Measurements from ENCODE around the gene C16orf96. TPM values are rescaled to one million over a fixed set of nuclear protein-coding genes. Genes with fewer than 3 reads are reported as not detected.

C16orf96 gene
- total RNA-seq, 6 donors from 2014 or later: 0.24 to 1.0 (median 0.46) TPM; not detected in 1

DNA sequence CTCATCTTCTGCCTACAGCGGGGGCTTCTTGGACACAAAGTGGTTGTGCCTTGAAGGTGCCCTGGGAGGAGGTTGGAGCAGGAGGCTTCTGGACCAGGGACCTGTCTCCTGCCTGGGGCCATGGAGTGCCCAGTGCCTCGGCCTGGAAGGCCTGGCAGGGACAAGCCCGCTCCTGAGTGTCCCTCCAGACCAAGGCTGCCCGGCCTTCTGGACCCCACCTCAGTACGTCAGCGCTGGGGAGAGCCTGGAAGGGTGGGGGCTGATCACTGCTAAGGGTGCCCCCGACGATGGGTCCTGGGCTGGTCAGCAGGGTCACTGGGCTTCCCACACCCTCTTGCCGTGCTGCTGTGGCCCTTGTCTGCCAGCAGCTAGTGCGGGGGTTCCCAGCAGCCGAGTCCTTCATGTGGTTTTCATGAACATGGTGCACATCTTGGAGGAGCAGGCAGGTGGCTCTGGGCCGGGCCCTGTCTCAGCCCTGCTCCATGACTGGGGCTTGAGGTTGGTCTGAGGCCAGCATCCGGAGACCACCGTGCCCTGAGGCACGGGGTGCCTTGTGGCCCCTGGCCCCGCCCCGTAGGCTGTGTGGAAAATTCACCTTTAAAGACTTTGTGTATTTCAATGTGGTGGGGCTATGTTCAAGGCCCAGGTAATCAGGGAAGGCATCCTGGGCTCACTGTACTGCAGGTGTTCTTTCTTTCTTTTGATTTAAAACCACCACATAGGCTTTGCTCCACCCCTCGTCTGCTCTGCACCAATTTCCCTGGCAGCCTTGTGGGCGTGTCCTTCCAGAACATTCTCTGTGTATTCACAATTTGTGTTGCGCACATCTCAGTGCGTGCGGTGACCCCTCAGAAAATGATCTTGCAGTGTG lies 90.9 kb downstream of the C16orf96 start:
- Histone ChIP-seq H3K27ac (no peak overlapping the region), H3K36me3 (peaks cover 3 to 46% (median 18%) of the 10 kb centered on the region in 4 donors), H3K9me3 (no peaks in the 10 kb centered on the region), H3K4me3 (no peak overlapping the region), H3K27me3 (no peaks in the 10 kb centered on the region), H3K4me1 (peaks cover 0 to 46% (median 22%) of the 10 kb centered on the region in 4 donors)
- 92 to 93% methylated on average over 20 to 22 of the region's 22 CpGs for WGBS, 2 donors
- no peak for TF ChIP-seq POLR2A (IDR thresholded peaks at IDR 0.05)
- no peak for TF ChIP-seq POLR2AphosphoS5 (IDR thresholded peaks at IDR 0.05)
- TF ChIP-seq, protein P1, sequence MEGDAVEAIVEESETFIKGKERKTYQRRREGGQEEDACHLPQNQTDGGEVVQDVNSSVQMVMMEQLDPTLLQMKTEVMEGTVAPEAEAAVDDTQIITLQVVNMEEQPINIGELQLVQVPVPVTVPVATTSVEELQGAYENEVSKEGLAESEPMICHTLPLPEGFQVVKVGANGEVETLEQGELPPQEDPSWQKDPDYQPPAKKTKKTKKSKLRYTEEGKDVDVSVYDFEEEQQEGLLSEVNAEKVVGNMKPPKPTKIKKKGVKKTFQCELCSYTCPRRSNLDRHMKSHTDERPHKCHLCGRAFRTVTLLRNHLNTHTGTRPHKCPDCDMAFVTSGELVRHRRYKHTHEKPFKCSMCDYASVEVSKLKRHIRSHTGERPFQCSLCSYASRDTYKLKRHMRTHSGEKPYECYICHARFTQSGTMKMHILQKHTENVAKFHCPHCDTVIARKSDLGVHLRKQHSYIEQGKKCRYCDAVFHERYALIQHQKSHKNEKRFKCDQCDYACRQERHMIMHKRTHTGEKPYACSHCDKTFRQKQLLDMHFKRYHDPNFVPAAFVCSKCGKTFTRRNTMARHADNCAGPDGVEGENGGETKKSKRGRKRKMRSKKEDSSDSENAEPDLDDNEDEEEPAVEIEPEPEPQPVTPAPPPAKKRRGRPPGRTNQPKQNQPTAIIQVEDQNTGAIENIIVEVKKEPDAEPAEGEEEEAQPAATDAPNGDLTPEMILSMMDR (IDR thresholded peaks at IDR 0.05): no peak
- TF ChIP-seq EP300 (IDR thresholded peaks at IDR 0.05): no peak
- DNase-seq (peak in 1 of 2 donors; percentile 54), ATAC-seq (ENCODE audit: low FRiP score in 2 of 2) (no peak)

GRCh38 chr16:4647644-4647980 lies 91.5 kb downstream of the C16orf96 start:
- no peaks in the 10 kb centered on the region for H3K27me3 ChIP-seq
- TF ChIP-seq, protein P1 (IDR thresholded peaks at IDR 0.05): no peak
- TF ChIP-seq POLR2A (IDR thresholded peaks at IDR 0.05) (no peak), EP300 (IDR thresholded peaks at IDR 0.05) (no peak), POLR2AphosphoS5 (IDR thresholded peaks at IDR 0.05) (no peak)
- H3K4me3 ChIP-seq: no peak overlapping the region
- ATAC-seq (ENCODE audit: low FRiP score in 2 of 2): no peak
- no peak overlapping the region for H3K27ac ChIP-seq
- H3K36me3 ChIP-seq: peaks cover 6 to 52% (median 24%) of the 10 kb centered on the region in 4 donors
- no peaks in the 10 kb centered on the region for H3K9me3 ChIP-seq
- DNase-seq: no peak
- WGBS, 2 donors: 98 to 99% methylated on average over 8 of the region's 8 CpGs
- H3K4me1 ChIP-seq: peaks cover 1 to 46% (median 25%) of the 10 kb centered on the region in 4 donors

- TF ChIP-seq EP300 (IDR thresholded peaks at IDR 0.05): no peak
- no peak for TF ChIP-seq POLR2A (IDR thresholded peaks at IDR 0.05)
- TF ChIP-seq POLR2AphosphoS5 (IDR thresholded peaks at IDR 0.05): no peak
- TF ChIP-seq, protein P1 (IDR thresholded peaks at IDR 0.05): no peak
- Histone ChIP-seq H3K27me3 (no peaks in the 10 kb centered on the region), H3K27ac (no peak overlapping the region), H3K4me1 (peaks cover 4 to 54% (median 33%) of the 10 kb centered on the region in 4 donors), H3K9me3 (no peaks in the 10 kb centered on the region), H3K36me3 (peaks cover 8 to 61% (median 30%) of the 10 kb centered on the region in 4 donors), H3K4me3 (no peak overlapping the region)
- WGBS, 2 donors: 91 to 96% methylated on average over 10 to 12 of the region's 13 CpGs
- ATAC-seq (ENCODE audit: low FRiP score in 2 of 2) (no peak), DNase-seq (peak in 1 of 2 donors; percentile 38)
These were observed 92.8 kb downstream of the C16orf96 start for GRCh38 chr16:4648917-4649316.

GRCh38 chr16:4649744-4650442 lies 93.8 kb downstream of the C16orf96 start:
- peaks cover 8 to 69% (median 34%) of the 10 kb centered on the region in 4 donors for H3K36me3 ChIP-seq

More at GRCh38 chr16:4649744-4650442, 93.8 kb downstream of the C16orf96 start:
- no peaks in the 10 kb centered on the region for H3K27me3 ChIP-seq
- H3K27ac ChIP-seq: peak overlapping the region in 2 of 4 donors; percentile 26 to 33
- 81 to 85% methylated on average over 16 to 25 of the region's 25 CpGs for WGBS, 2 donors
- no peak for TF ChIP-seq EP300 (IDR thresholded peaks at IDR 0.05)
- TF ChIP-seq, protein P1 (IDR thresholded peaks at IDR 0.05): no peak
- TF ChIP-seq POLR2AphosphoS5 (IDR thresholded peaks at IDR 0.05): no peak
- no peak for TF ChIP-seq POLR2A (IDR thresholded peaks at IDR 0.05)
- peak in 1 of 2 donors; percentile 41 for DNase-seq
- ATAC-seq (ENCODE audit: low FRiP score in 2 of 2): no peak
- H3K9me3 ChIP-seq: no peaks in the 10 kb centered on the region
- no peak overlapping the region for H3K4me3 ChIP-seq
- peaks cover 4 to 64% (median 37%) of the 10 kb centered on the region in 4 donors for H3K4me1 ChIP-seq

Small RNA genes within 50 kb of the gene (small RNA-seq; reads per million reads assigned to genes)
- gene RN7SL850P: 0 reads per million in 4 donors

Other genes starting within 250 kb of the C16orf96 start
- 10 to 100 TPM; 10.5 to 35.2 (median 22.6) TPM for gene GLIS2, start 240.3 kb upstream of the C16orf96 start, total RNA-seq
- gene PAM16, start 205.0 kb upstream of the C16orf96 start, total RNA-seq: 10 to 100 TPM; 45.5 to 71.8 (median 62.6) TPM
- 10 to 100 TPM; 11.4 to 40.6 (median 30.2) TPM for gene VASN, start 184.5 kb upstream of the C16orf96 start, total RNA-seq
- gene CORO7, start 139.7 kb upstream of the C16orf96 start, total RNA-seq: 100 to 1,000 TPM in 2 of 6 donors, 10 to 100 TPM in 4; 42.9 to 235 (median 69.0) TPM
- gene DNAJA3, start 130.5 kb upstream of the C16orf96 start, total RNA-seq: 10 to 100 TPM; 31.2 to 61.8 (median 36.6) TPM
- gene NMRAL1, start 81.7 kb upstream of the C16orf96 start, total RNA-seq: 10 to 100 TPM; 34.4 to 80.7 (median 43.3) TPM
- 10 to 100 TPM; 22.0 to 93.9 (median 53.8) TPM for gene HMOX2, start 79.9 kb upstream of the C16orf96 start, total RNA-seq
- 10 to 100 TPM in 5 of 6 donors, 1 to 10 TPM in 1; 7.3 to 27.0 (median 21.9) TPM for gene CDIP1, start 17.6 kb upstream of the C16orf96 start, total RNA-seq
- gene UBALD1, start 58.5 kb downstream of the C16orf96 start, total RNA-seq: 10 to 100 TPM; 14.9 to 43.9 (median 25.8) TPM
- gene MGRN1, start 68.5 kb downstream of the C16orf96 start, total RNA-seq: 100 to 1,000 TPM in 3 of 6 donors, 10 to 100 TPM in 3; 49.0 to 148 (median 99.1) TPM
- gene NUDT16L1, start 137.2 kb downstream of the C16orf96 start, total RNA-seq: 10 to 100 TPM; 14.9 to 66.0 (median 34.1) TPM
- gene ANKS3, start 177.9 kb downstream of the C16orf96 start, total RNA-seq: 10 to 100 TPM; 17.9 to 67.1 (median 20.0) TPM
- gene DNAAF8, start 178.2 kb downstream of the C16orf96 start, total RNA-seq: 10 to 100 TPM in 1 of 6 donors, 1 to 10 TPM in 5; 1.6 to 19.1 (median 4.3) TPM
- gene ZNF500, start 210.8 kb downstream of the C16orf96 start, total RNA-seq: 10 to 100 TPM; 10.1 to 17.5 (median 13.2) TPM
- gene SEPTIN12, start 232.0 kb downstream of the C16orf96 start, total RNA-seq: not detected
- gene SMIM22, start 239.0 kb downstream of the C16orf96 start, total RNA-seq: 10 to 100 TPM in 5 of 6 donors, 1 to 10 TPM in 1; 5.2 to 71.0 (median 36.6) TPM
- gene ROGDI, start 246.3 kb downstream of the C16orf96 start, total RNA-seq: 10 to 100 TPM; 19.2 to 59.7 (median 33.1) TPM